Esophagus squamous epithelium (tissue), 5 donors: ENCODE results near the gene COBLL1. TPM values are rescaled to one million over a fixed set of nuclear protein-coding genes. Genes with fewer than 3 reads are reported as not detected.

Experiments used
- DNase-seq: peaks from one replicate; lab custom pipeline; 2025; lab: John Stamatoyannopoulos, UW
- H3K27ac ChIP-seq, 4 donors: fragments of 200-600 bp; sonication (generic); one replicate each; pipeline ENCODE4 v1.5.1; 2016 to 2019; ENCODE audit warnings: mild to moderate bottlenecking in 1 of 4
- H3K27me3 ChIP-seq, 4 donors: fragments of 200-600 bp; sonication (generic); 1 replicate in 3 of 4; 2 replicates in 1 of 4; pipeline versions ENCODE4 v1.5.1 to v1.6.0; 2017 to 2021; ENCODE audit warnings: antibody characterized with exemption in 1 of 4
- H3K36me3 ChIP-seq, 3 donors: fragments of 200-600 bp; sonication (generic); one replicate each; pipeline ENCODE4 v1.5.1; 2016 to 2019
- H3K4me1 ChIP-seq, 3 donors: fragments of 200-600 bp; sonication (generic); one replicate each; pipeline ENCODE4 v1.5.1; 2017 to 2019
- H3K4me3 ChIP-seq, 4 donors: fragments of 200-600 bp; sonication (generic); 1 replicate in 3 of 4; 2 replicates in 1 of 4; pipeline ENCODE4 v1.5.1; 2016 to 2019; ENCODE audit warnings: mild to moderate bottlenecking in 2 of 4, moderate library complexity in 1 of 4
- H3K9me3 ChIP-seq, 3 donors: fragments of 200-600 bp; sonication (generic); one replicate each; pipeline ENCODE4 v1.5.1; 2016 to 2019
- POLR2A ChIP-seq, 4 donors: fragments of 450-650 bp; IDR thresholded peaks; one replicate each; pipeline ENCODE4 v1.6.1; 2017; ENCODE audit warnings: antibody characterized with exemption in 4 of 4, mild to moderate bottlenecking in 4 of 4, moderate library complexity in 3 of 4
- WGBS, 2 donors: methylation state at CpG; one replicate each; pipeline ENCODE4 v1.1.5; 2018; 5-methylcytosine and 5-hydroxymethylcytosine counted together
- intact Hi-C: fragments of 100-400 bp; cut with DNase I; formaldehyde crosslinking; loops from one replicate; pipeline ENCODE4 v1.15.0; 2022
- total RNA-seq, 4 donors: library from RNA; depleted of rRNA; stranded (reverse); fragments of >200 nt; gene quantifications; one replicate each; pipeline ENCODE4 v1.1.0, GENCODE V29; 2016
- TF ChIP-seq, protein P1 (sequence below), 6 experiments: fragments of 450-650 bp in 4 of 6; fragments of 200-600 bp in 2 of 6; sonication (generic) in 2 of 6; IDR thresholded peaks; one replicate each; pipeline ENCODE4 v1.5.1; 2016 to 2019; ENCODE audit warnings: antibody characterized with exemption in 6 of 6, mild to moderate bottlenecking in 4 of 6, moderate library complexity in 4 of 6
- donor health status: DM: yes; HTN: yes; CAD: no.

Gene COBLL1
- total RNA-seq, 4 donors from 2014 or later = 35.4 to 88.9 (median 71.4) TPM

- 83 to 93% methylated on average over 10 of the region's 10 CpGs for WGBS, 2 donors
- H3K4me1 ChIP-seq = peaks cover 4 to 25% (median 10%) of the 10 kb centered on the region in 3 donors
- no peak for TF ChIP-seq POLR2A (IDR thresholded peaks at IDR 0.05)
- TF ChIP-seq, protein P1, sequence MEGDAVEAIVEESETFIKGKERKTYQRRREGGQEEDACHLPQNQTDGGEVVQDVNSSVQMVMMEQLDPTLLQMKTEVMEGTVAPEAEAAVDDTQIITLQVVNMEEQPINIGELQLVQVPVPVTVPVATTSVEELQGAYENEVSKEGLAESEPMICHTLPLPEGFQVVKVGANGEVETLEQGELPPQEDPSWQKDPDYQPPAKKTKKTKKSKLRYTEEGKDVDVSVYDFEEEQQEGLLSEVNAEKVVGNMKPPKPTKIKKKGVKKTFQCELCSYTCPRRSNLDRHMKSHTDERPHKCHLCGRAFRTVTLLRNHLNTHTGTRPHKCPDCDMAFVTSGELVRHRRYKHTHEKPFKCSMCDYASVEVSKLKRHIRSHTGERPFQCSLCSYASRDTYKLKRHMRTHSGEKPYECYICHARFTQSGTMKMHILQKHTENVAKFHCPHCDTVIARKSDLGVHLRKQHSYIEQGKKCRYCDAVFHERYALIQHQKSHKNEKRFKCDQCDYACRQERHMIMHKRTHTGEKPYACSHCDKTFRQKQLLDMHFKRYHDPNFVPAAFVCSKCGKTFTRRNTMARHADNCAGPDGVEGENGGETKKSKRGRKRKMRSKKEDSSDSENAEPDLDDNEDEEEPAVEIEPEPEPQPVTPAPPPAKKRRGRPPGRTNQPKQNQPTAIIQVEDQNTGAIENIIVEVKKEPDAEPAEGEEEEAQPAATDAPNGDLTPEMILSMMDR (IDR thresholded peaks at IDR 0.05) = no peak
- H3K4me3 ChIP-seq = no peak overlapping the region
- DNase-seq = no peak
- intact Hi-C loops = no loop called here
- no peaks in the 10 kb centered on the region for H3K27me3 ChIP-seq
- H3K27ac ChIP-seq = no peak overlapping the region
- no peaks in the 10 kb centered on the region for H3K9me3 ChIP-seq
- no peaks in the 10 kb centered on the region for H3K36me3 ChIP-seq
Observed at GRCh38 chr2:164754157-164755093, 87.2 kb downstream of the COBLL1 start.

DNA sequence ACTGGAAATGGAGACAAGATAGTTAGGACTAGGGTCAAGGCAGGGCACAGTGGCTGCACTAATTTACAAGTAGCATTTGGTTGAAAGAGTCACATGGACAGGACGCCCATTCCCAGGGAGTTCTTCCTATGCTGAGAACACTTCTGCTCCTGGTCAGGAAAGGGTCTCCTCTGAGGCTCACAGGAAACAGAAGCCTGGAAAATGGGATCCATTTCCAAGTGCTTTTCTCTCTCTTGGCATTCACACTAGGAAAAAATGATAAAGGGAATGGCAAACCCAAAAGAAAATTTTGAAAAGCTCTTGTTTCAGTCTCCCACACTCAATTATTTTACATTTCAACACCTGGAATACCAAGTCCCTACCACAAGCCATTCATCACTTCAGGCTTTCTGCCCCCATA lies 88.7 kb downstream of the COBLL1 start:
- WGBS, 2 donors = 89% methylated on average over 1 of the region's 1 CpG; no CpG with 5 or more reads in 1 of the 2 donors
- intact Hi-C loops = no loop called here
- H3K4me3 ChIP-seq = no peak overlapping the region
- H3K36me3 ChIP-seq = no peaks in the 10 kb centered on the region
- H3K27me3 ChIP-seq = no peaks in the 10 kb centered on the region
- no peak overlapping the region for H3K27ac ChIP-seq
- no peaks in the 10 kb centered on the region for H3K9me3 ChIP-seq
- H3K4me1 ChIP-seq = peaks cover 2 to 20% (median 8%) of the 10 kb centered on the region in 3 donors
- DNase-seq = no peak
- TF ChIP-seq, protein P1 (IDR thresholded peaks at IDR 0.05) = no peak
- no peak for TF ChIP-seq POLR2A (IDR thresholded peaks at IDR 0.05)

DNA sequence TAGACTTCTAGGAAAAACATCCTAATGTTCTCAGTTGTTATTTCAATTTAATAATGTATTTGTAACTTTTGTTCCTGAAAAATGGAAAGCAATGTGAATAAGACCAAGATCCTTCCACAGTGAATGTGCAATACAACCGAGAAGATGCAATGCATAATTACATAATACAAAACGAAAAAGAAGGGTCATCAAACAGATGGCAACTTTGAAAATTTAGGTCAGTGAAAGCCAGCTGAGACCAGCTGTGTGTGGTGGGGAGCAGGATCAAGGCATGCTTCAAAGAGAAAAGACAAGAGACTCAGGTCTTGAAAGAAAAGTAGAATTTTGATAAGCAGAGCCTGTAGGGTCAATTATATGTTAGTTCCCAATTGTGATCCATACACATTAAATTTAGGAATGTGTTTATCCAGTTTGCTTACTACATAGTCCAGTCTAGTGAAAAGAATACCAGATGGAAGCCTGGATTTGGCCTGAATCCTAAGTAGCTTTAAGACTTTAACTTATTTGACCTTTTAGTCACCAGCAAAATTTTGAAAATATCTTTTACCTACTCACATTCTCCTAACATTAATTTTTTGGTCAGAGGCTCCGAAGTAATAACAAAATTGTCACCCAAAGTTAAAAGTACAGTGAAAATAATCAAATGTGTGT lies 93.7 kb downstream of the COBLL1 start:
- peaks cover 0 to 8% (median 0%) of the 10 kb centered on the region in 3 donors for H3K36me3 ChIP-seq
- no peaks in the 10 kb centered on the region for H3K27me3 ChIP-seq
- H3K4me3 ChIP-seq = no peak overlapping the region
- peaks cover 0 to 25% (median 0%) of the 10 kb centered on the region in 3 donors for H3K4me1 ChIP-seq
- TF ChIP-seq, protein P1 (IDR thresholded peaks at IDR 0.05) = no peak
- intact Hi-C loops = no loop called here
- no peaks in the 10 kb centered on the region for H3K9me3 ChIP-seq
- no peak for DNase-seq
- no peak overlapping the region for H3K27ac ChIP-seq
- WGBS, 2 donors = 58 to 65% methylated on average over 3 of the region's 3 CpGs

DNA sequence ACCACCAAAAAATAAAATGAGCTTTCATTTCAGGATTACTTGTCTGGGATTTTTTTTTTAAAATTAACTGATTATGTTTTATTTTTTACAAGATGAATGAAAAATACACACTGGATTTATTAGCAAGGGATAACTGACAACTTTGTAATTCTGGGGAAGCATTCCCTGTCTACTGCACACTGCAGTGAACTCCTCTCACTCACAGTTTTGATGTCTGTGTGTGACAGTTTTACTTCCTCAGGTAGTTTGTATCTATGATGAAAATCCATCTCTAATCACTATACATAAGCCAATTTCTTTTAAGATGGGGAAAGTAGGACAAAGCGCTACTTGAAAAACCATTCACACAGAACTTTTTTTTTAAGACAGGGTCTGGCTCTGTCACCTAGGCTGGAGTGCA lies 94.5 kb downstream of the COBLL1 start:
- no peak for TF ChIP-seq POLR2A (IDR thresholded peaks at IDR 0.05)
- TF ChIP-seq, protein P1 (IDR thresholded peaks at IDR 0.05) = no peak
- H3K36me3 ChIP-seq = peaks cover 0 to 15% (median 0%) of the 10 kb centered on the region in 3 donors
- no peak for DNase-seq
- WGBS, 2 donors = 95 to 100% methylated on average over 1 of the region's 1 CpG
- H3K9me3 ChIP-seq = no peaks in the 10 kb centered on the region
- no peak overlapping the region for H3K4me3 ChIP-seq
- H3K27me3 ChIP-seq = no peaks in the 10 kb centered on the region
- peaks cover 0 to 25% (median 0%) of the 10 kb centered on the region in 3 donors for H3K4me1 ChIP-seq
- intact Hi-C loops = no loop called here
- no peak overlapping the region for H3K27ac ChIP-seq

GRCh38 chr2:164746713-164747112 lies 94.9 kb downstream of the COBLL1 start:
- no peak overlapping the region for H3K4me3 ChIP-seq
- H3K36me3 ChIP-seq = peaks cover 0 to 16% (median 0%) of the 10 kb centered on the region in 3 donors
- H3K27me3 ChIP-seq = no peaks in the 10 kb centered on the region
- no peak overlapping the region for H3K27ac ChIP-seq
- H3K4me1 ChIP-seq = peaks cover 0 to 25% (median 0%) of the 10 kb centered on the region in 3 donors
- no peaks in the 10 kb centered on the region for H3K9me3 ChIP-seq
- intact Hi-C loops = no loop called here
- no peak for TF ChIP-seq POLR2A (IDR thresholded peaks at IDR 0.05)
- TF ChIP-seq, protein P1 (IDR thresholded peaks at IDR 0.05) = no peak
- 63 to 70% methylated on average over 1 of the region's 1 CpG for WGBS, 2 donors
- no peak for DNase-seq
